Esophagus squamous epithelium (tissue), 5 donors: Measurements from ENCODE around the gene RCE1. TPM values are rescaled to one million over a fixed set of nuclear protein-coding genes. Genes with fewer than 3 reads are reported as not detected.

Experiments
- DNase-seq: peaks from one replicate; lab custom pipeline; 2025; lab: John Stamatoyannopoulos, UW
- H3K27ac ChIP-seq, 4 donors: fragments of 200-600 bp; sonication (generic); one replicate each; pipeline ENCODE4 v1.5.1; 2016 to 2019; ENCODE audit warnings: mild to moderate bottlenecking in 1 of 4
- H3K27me3 ChIP-seq, 4 donors: fragments of 200-600 bp; sonication (generic); 1 replicate in 3 of 4; 2 replicates in 1 of 4; pipeline versions ENCODE4 v1.5.1 to v1.6.0; 2017 to 2021; ENCODE audit warnings: antibody characterized with exemption in 1 of 4
- H3K36me3 ChIP-seq, 3 donors: fragments of 200-600 bp; sonication (generic); one replicate each; pipeline ENCODE4 v1.5.1; 2016 to 2019
- H3K4me1 ChIP-seq, 3 donors: fragments of 200-600 bp; sonication (generic); one replicate each; pipeline ENCODE4 v1.5.1; 2017 to 2019
- H3K4me3 ChIP-seq, 4 donors: fragments of 200-600 bp; sonication (generic); 1 replicate in 3 of 4; 2 replicates in 1 of 4; pipeline ENCODE4 v1.5.1; 2016 to 2019; ENCODE audit warnings: mild to moderate bottlenecking in 2 of 4, moderate library complexity in 1 of 4
- H3K9me3 ChIP-seq, 3 donors: fragments of 200-600 bp; sonication (generic); one replicate each; pipeline ENCODE4 v1.5.1; 2016 to 2019
- POLR2A ChIP-seq, 4 donors: fragments of 450-650 bp; IDR thresholded peaks; one replicate each; pipeline ENCODE4 v1.6.1; 2017; ENCODE audit warnings: antibody characterized with exemption in 4 of 4, mild to moderate bottlenecking in 4 of 4, moderate library complexity in 3 of 4
- WGBS, 2 donors: methylation state at CpG; one replicate each; pipeline ENCODE4 v1.1.5; 2018; 5-methylcytosine and 5-hydroxymethylcytosine counted together
- intact Hi-C: fragments of 100-400 bp; cut with DNase I; formaldehyde crosslinking; loops from one replicate; pipeline ENCODE4 v1.15.0; 2022
- total RNA-seq, 4 donors: library from RNA; depleted of rRNA; stranded (reverse); fragments of >200 nt; gene quantifications; one replicate each; pipeline ENCODE4 v1.1.0, GENCODE V29; 2016
- TF ChIP-seq, protein P1 (sequence below), 6 experiments: fragments of 450-650 bp in 4 of 6; fragments of 200-600 bp in 2 of 6; sonication (generic) in 2 of 6; IDR thresholded peaks; one replicate each; pipeline ENCODE4 v1.5.1; 2016 to 2019; ENCODE audit warnings: antibody characterized with exemption in 6 of 6, mild to moderate bottlenecking in 4 of 6, moderate library complexity in 4 of 6
- donor health status: DM: yes; HTN: yes; CAD: no.

RCE1 gene
- total RNA-seq, 4 donors from 2014 or later: 8.9 to 29.7 (median 21.8) TPM

DNA sequence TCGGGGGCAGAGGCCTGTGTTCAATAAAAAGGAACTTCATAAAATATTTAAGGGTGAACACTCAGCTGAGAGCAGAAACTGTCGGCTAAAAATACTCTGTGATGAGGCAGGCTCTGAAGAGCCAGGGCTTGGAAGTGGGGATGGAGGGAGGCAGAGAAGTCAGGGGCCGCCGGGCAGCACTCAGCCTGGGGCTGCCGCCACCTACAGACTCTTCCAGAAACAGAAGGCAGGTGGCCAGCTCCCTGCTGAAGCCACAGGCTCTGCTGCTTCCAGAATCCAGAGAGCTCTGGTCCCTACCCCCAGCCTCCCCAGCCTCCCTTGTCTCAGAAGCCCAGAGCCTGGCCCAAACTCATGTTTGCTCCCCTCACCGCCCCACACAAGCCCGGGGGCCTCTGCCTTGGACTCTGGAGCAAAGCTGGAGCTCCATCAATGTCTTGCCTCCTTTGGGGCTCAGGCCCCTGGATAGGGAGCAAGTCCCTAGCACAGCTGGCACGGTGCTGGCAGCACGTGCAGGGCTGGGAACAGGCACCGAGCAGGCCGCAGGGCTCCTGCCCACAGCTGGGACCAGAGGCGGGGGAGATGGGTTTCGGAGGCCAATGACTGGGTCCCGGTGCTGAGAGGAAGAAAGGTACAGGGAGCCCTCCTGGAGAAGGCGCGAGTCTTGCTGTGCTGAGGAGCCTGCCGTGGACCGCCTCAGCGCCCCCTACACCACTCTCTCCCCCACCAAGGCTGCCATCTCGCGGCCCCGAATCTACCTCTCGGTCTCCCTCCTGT lies 21.9 kb downstream of the RCE1 start:
- Histone ChIP-seq H3K27me3 (no peaks in the 10 kb centered on the region), H3K4me1 (peaks cover 10 to 28% (median 12%) of the 10 kb centered on the region in 3 donors), H3K36me3 (peaks cover 0 to 66% (median 0%) of the 10 kb centered on the region in 3 donors), H3K27ac (no peak overlapping the region), H3K9me3 (no peaks in the 10 kb centered on the region), H3K4me3 (no peak overlapping the region)
- DNase-seq: no peak
- 85 to 89% methylated on average over 10 to 15 of the region's 23 CpGs for WGBS, 2 donors
- TF ChIP-seq POLR2A (IDR thresholded peaks at IDR 0.05): no peak
- TF ChIP-seq, protein P1, sequence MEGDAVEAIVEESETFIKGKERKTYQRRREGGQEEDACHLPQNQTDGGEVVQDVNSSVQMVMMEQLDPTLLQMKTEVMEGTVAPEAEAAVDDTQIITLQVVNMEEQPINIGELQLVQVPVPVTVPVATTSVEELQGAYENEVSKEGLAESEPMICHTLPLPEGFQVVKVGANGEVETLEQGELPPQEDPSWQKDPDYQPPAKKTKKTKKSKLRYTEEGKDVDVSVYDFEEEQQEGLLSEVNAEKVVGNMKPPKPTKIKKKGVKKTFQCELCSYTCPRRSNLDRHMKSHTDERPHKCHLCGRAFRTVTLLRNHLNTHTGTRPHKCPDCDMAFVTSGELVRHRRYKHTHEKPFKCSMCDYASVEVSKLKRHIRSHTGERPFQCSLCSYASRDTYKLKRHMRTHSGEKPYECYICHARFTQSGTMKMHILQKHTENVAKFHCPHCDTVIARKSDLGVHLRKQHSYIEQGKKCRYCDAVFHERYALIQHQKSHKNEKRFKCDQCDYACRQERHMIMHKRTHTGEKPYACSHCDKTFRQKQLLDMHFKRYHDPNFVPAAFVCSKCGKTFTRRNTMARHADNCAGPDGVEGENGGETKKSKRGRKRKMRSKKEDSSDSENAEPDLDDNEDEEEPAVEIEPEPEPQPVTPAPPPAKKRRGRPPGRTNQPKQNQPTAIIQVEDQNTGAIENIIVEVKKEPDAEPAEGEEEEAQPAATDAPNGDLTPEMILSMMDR (IDR thresholded peaks at IDR 0.05): no peak
- intact Hi-C loops: no loop called here

DNA sequence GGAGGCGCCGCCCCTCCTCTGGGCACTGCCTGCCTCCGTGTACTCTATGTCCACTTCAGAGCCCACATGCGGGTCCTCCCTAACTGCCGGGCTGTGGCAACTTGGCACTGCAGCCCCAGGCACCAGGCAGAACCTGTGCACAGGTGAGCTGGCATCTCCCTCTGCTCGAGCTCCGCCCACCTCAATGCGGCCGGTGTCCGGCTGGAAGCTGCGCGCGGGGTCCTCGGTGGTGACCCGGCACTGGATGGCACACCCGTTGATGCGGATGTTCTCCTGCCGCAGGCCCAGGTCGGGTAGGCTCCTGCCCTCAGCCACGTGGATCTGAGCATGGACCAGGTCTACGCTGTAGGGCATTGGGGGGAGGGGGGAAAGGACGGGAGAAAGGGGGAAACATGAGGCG lies 22.8 kb downstream of the RCE1 start:
- intact Hi-C loops: no loop called here
- no peaks in the 10 kb centered on the region for H3K27me3 ChIP-seq
- no peak overlapping the region for H3K4me3 ChIP-seq
- H3K9me3 ChIP-seq: no peaks in the 10 kb centered on the region
- 82 to 100% methylated on average over 5 to 6 of the region's 23 CpGs for WGBS, 2 donors
- H3K27ac ChIP-seq: no peak overlapping the region
- no peak for DNase-seq
- TF ChIP-seq, protein P1 (IDR thresholded peaks at IDR 0.05): no peak
- TF ChIP-seq POLR2A (IDR thresholded peaks at IDR 0.05): no peak
- peaks cover 0 to 69% (median 0%) of the 10 kb centered on the region in 3 donors for H3K36me3 ChIP-seq
- H3K4me1 ChIP-seq: peaks cover 10 to 28% (median 12%) of the 10 kb centered on the region in 3 donors

DNA sequence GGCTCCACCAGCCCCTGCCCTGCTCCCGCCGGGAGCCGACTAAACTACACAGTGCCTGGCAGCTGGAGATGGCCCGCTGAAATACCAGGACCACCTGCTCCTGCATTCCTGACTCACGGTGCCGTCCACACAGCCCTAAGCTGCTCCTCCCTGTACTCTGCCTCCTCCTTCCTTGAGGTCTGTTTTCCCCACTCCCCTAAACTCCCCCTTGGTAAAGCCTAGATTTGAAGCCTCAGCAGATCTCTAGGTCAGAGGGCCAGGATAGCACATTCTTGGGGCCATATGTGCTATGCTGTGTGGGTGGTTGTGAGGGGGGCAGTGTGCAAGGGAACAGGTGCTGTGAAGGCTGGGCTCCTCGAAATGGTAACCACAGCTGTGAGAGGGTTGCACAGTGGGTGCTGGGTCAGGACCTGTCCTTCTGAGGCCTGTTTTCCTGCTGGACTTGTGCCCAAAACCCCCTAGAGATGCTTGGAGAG lies 23.3 kb downstream of the RCE1 start:
- no peak for DNase-seq
- WGBS, 2 donors: 48 to 92% methylated on average over 2 to 7 of the region's 7 CpGs
- H3K4me1 ChIP-seq: peaks cover 10 to 28% (median 12%) of the 10 kb centered on the region in 3 donors
- no peaks in the 10 kb centered on the region for H3K27me3 ChIP-seq
- H3K27ac ChIP-seq: no peak overlapping the region
- TF ChIP-seq, protein P1 (IDR thresholded peaks at IDR 0.05): no peak
- no peak for TF ChIP-seq POLR2A (IDR thresholded peaks at IDR 0.05)
- intact Hi-C loops: no loop called here
- peaks cover 0 to 69% (median 0%) of the 10 kb centered on the region in 3 donors for H3K36me3 ChIP-seq
- no peak overlapping the region for H3K4me3 ChIP-seq
- no peaks in the 10 kb centered on the region for H3K9me3 ChIP-seq

DNA sequence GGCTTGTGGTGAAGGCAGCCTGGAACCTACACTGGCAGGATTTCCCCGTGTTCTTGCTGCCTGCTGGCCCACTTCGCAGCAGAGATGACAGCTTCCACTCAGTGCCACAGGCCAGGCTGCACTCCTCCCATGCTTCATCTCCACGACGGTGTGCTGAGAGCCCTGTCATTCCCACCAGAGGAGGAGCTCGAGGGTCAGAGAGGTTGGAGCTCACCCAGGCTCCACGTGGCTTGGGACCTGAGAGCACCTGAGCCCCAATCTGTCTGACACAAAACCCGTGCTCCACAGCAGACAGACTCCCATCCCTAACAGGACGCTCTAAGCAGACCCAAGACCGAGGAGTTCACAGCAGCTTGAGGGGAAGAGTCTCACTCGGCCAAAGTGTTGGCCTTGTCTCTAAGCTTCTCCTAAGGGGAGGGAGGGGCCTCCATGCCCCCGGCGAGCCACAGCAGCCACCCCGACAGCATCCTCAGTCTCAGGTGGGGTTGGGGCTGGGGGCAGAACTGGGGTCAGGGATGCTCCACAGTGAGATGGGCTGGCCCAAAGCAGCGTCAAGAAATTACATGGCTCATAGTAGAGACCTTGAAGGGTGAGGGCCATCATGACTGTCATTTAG lies 24.3 kb downstream of the RCE1 start:
- H3K4me3 ChIP-seq: no peak overlapping the region
- peaks cover 10 to 28% (median 12%) of the 10 kb centered on the region in 3 donors for H3K4me1 ChIP-seq
- WGBS, 2 donors: 41 to 55% methylated on average over 3 to 8 of the region's 14 CpGs
- intact Hi-C loops: no loop called here
- no peak overlapping the region for H3K27ac ChIP-seq
- TF ChIP-seq, protein P1 (IDR thresholded peaks at IDR 0.05): no peak
- no peak for TF ChIP-seq POLR2A (IDR thresholded peaks at IDR 0.05)
- DNase-seq: no peak
- no peaks in the 10 kb centered on the region for H3K9me3 ChIP-seq
- H3K27me3 ChIP-seq: no peaks in the 10 kb centered on the region
- peaks cover 0 to 63% (median 0%) of the 10 kb centered on the region in 3 donors for H3K36me3 ChIP-seq
